ENCODE data around the gene AZGP1.
"Not testable (repeated sequence)": the region's sequence is repeated elsewhere in the genome, so short reads cannot be mapped to it uniquely, and the experiment has no call there.

AZGP1 gene

DNA sequence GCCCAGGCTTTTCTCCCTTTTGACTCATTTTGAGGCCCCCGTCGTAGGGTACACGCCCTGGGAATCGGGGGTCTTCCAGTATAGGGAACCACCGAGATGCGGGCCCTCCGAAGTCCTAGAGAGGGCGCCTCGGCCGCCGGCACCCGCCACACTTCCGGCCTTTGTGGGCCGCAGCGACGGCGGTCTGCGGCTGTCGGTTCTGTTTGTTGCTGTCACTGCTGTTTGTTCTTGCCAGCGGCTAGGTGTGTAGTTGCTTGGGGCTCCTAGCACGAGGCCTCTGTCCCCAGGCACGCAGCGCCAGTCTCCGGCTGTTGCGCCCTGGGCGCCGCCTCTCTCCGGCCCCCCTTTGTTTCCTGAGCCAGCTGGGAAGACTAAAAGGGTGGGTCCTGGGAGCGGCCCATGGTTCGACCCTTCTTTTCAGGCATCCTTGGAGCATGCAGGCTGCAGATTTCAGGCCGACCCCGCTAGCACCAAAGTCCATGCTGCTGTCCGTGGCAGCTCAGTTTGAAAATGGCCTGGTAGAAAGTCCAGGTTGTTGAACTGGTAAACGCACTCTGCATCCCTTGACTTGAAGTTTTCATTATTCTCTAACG, 21.8 kb upstream of the AZGP1 start:
- DNase-seq (ENCODE audit: insufficient read length, low spot score) (no peak), FAIRE-seq (no peak)

GRCh38 chr7:99996755-99997544, 21.1 kb upstream of the AZGP1 start:
- FAIRE-seq (no peak), DNase-seq (ENCODE audit: insufficient read length, low spot score) (no peak)

DNA sequence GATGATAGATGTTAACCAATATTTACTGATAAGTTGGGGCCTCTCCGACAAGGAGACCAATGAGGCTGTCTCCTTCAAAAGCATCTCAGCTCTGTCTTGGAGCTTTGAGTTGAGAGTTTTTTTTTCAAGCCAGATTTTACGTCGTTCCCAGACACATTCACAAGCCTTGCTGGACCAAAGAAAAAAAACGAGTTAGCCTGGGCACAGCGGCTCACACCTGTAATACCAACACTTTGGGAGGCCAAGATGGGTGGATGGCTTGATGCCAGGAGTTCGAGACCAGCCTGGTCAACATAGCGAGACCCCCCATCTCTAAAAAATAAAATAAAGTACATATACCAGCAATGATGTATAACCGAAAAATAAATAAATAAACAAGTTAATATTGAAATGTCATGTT, 19.0 kb upstream of the AZGP1 start:
- FAIRE-seq: no peak
- no peak for DNase-seq (ENCODE audit: insufficient read length, low spot score)

DNA sequence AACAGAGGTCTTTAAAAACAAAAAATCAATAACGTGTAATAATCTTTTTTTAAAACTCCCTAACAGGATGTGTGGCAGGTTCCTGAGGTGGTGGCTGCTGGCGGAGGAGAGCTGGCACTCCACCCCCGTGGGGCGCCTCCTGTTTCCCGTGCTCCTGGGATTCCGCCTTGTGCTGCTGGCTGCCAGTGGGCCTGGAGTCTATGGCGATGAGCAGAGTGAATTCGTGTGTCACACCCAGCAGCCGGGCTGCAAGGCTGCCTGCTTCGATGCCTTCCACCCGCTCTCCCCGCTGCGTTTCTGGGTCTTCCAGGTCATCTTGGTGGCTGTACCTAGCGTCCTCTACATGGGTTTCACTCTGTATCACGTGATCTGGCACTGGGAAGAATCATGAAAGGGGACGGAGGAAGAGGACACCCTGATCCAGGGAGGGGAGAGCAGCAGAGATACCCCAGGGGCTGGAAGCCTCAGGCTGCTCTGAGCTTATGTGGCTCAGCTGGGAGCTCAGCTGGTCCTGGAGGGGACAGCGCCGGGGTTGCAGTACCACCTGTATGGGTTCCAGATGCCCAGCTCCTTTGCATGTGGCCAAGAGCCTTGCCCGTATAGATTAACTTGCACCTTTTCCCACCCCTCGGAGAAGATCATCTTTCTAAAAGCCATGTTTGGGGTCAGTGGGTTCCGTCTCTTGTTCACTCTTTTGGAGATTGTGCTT, 16.7 kb upstream of the AZGP1 start:
- DNase-seq (ENCODE audit: insufficient read length, low spot score): no peak
- no peak for FAIRE-seq

- FAIRE-seq; DNase-seq (ENCODE audit: insufficient read length, low spot score): not testable (repeated sequence)
Measured at GRCh38 chr7:99991543-99991942, 15.7 kb upstream of the AZGP1 start.

GRCh38 chr7:99990460-99990852, 14.6 kb upstream of the AZGP1 start:
- DNase-seq (ENCODE audit: insufficient read length, low spot score): no peak
- no peak for FAIRE-seq

DNA sequence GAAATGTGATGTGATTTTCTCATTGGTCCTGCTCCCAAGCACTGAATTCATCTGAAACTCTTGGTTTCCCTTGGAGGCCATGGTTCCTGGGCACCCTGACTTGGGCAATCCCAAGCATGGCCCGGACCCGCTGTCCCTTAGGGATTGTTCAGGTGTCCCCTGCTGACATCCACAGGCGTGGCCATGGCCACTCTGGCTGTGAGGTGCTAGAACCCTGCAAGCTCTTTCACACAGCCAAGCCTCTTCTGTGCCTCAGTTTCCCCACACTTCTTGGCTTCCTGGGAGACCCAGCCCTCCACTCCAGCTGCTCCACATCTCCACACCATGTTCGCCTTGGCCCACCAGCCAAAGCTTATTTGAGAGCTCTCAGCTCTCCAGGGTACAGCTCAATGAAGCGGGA, 12.0 kb upstream of the AZGP1 start:
- FAIRE-seq (no peak), DNase-seq (ENCODE audit: insufficient read length, low spot score) (no peak)

GRCh38 chr7:99987306-99987705, 11.5 kb upstream of the AZGP1 start:
- not testable (repeated sequence) for DNase-seq (ENCODE audit: insufficient read length, low spot score); FAIRE-seq

GRCh38 chr7:99984593-99984992, 8.8 kb upstream of the AZGP1 start:
- FAIRE-seq (no peak), DNase-seq (ENCODE audit: insufficient read length, low spot score) (no peak)

DNA sequence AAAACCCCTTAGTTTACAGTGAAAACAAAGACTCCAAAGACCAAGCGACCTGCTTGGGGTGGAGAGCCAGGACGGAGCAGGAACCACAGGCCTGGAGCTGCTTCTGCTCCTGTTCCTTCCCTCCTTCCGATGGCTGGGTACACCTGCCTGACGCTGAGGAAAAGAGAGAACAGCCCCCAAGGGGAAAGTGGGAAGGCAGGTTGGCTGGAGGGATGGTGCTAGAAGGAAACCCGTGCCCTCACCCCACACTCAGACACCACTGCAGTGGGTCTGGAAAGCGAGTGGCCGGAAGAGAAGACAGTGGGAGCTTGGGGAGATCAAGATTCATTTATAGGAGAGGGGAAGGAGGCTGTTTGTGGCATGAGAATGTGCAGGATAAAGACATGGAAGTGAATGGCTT, 5.2 kb upstream of the AZGP1 start:
- DNase-seq (ENCODE audit: insufficient read length, low spot score); FAIRE-seq: not testable (repeated sequence)

DNA sequence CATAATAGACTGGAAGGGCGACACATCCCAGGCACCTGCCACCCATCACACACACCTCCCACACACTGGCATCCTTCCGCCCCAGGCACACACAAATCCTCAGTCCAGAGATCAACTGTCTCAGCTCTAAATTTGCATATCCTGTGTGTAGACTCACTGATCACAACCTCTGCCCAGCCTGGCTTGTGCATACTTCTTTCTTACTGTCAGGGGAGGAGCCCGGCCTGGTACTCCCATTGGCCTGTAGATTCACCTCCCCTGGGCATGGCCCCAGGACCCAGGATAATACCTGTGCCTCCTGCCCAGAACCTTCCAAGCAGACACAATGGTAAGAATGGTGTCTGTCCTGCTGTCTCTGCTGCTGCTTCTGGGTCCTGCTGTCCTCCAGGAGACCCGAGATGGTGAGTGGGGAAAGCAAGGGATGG, 4.6 kb upstream of the AZGP1 start:
- not testable (repeated sequence) for DNase-seq (ENCODE audit: insufficient read length, low spot score); FAIRE-seq

DNA sequence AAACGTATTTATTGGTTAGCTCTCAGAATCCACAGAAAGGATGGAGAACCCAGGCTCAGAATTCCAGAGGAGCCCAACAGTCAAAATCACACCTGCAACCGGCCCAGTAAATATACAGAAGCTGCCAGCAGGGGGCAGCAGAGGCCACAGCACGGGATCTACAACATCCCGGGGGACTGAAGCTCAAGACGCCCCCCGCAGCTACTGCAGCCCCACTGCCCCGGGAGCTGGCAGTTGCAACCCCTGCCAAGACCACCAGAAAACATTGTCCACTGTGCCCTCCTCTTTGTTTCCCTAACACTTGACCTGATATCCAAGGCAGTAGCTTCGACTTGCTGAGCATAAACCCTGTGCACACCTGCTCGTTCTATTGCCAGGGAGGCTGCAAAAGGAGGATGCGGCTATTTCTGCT, 4.0 kb upstream of the AZGP1 start:
- not testable (repeated sequence) for DNase-seq (ENCODE audit: insufficient read length, low spot score); FAIRE-seq

DNA sequence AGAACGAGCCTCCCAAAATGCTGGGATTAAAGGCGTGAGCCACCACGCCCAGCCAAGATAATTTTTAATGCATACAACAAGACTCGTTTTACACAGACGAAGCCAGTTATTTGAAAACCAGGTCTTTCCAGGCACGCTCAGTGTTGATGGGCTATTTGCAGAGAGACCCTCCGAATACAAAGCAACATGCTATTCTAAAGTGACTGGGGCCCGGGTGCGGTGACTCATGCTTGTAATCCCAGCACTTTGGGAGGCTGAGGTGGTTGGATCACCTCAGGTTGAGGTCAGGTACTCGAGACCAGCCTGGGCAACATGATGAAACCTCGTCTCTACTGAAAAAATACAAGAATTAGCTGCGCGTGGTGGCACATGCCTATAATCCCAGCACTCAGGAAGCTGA, 795 bp upstream of the AZGP1 start:
- DNase-seq (ENCODE audit: insufficient read length, low spot score): no peak

DNA sequence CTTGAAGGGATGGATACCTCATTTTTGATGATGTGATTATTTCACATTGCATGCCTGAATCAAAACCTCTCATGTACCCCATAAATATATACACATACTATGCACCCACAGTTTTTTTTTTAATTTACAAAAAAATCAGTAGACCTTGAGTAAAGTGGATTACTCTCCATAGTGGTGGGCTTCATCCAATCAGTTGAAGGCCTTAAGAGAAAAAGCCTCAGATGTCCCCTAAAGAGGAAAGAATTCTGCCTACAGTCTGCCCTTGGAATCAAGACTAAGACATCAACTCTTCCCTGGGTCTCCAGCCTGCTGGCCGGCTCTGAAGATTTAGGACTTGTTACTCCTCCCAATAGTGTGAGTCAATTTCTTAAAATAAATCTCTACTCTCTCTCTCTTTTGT, 1.1 kb downstream of the AZGP1 start:
- no peak for FAIRE-seq
- DNase-seq (ENCODE audit: insufficient read length, low spot score): no peak

More for the DNA sequence above, 795 bp upstream of the AZGP1 start:
- no peak for FAIRE-seq

- FAIRE-seq; DNase-seq (ENCODE audit: insufficient read length, low spot score): not testable (repeated sequence)
Measured at GRCh38 chr7:99973817-99974216, 2.0 kb downstream of the AZGP1 start.

- DNase-seq (ENCODE audit: insufficient read length, low spot score): no peak
- no peak for FAIRE-seq
Measured at GRCh38 chr7:99971242-99971641, 4.6 kb downstream of the AZGP1 start.

- FAIRE-seq; DNase-seq (ENCODE audit: insufficient read length, low spot score): not testable (repeated sequence)
Measured at GRCh38 chr7:99969813-99970212, 6.0 kb downstream of the AZGP1 start.

DNA sequence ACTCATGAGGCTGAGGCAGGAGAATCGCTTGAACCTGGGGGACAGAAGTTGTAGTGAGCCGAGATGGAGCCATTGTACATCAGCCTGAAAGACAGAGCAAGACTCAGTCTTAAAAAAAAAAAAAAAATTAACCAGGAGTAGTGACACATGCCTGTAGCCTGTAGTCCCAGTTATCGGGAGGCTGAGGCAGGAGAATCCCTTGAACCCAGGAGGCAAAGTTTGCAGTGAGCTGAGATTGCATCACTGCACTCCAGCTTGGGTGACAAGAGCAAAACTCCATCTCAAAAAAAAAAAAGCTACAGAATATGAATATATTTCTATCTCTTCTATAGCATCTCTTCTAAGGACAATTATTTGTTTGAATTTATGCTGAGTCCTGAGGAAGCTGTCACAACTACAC, 6.5 kb downstream of the AZGP1 start:
- DNase-seq (ENCODE audit: insufficient read length, low spot score) (no peak), FAIRE-seq (no peak)

DNA sequence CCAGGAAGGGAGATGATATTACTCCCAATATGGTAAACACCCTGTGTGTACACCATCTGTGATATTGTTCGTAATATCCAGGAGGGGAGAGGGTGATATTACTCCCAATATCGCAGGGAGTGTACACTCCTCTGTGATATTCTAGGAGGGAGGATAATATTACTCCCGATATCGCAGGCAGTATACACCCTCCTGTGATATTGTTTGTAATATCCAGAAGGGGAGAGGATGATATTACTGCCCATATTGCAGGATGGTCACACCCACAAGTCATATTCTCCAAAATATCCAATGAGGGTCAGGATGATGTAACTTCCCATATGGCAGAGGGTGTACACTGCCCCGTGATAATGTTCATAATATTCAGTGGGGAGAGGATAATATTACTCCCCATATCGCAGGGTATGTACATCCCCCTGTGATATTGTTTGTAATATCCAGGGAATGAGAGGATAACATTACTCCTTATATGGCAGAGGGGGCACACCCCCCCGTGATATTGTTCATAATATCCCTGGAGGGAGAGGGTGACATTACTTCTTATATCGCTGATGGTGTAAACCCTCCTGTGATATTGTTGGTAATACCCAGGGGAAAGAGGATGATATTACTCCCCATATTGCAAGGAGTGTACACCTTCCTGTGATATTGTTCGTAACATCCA, 17.1 kb downstream of the AZGP1 start:
- DNase-seq (ENCODE audit: insufficient read length, low spot score): no peak
- FAIRE-seq: no peak

DNA sequence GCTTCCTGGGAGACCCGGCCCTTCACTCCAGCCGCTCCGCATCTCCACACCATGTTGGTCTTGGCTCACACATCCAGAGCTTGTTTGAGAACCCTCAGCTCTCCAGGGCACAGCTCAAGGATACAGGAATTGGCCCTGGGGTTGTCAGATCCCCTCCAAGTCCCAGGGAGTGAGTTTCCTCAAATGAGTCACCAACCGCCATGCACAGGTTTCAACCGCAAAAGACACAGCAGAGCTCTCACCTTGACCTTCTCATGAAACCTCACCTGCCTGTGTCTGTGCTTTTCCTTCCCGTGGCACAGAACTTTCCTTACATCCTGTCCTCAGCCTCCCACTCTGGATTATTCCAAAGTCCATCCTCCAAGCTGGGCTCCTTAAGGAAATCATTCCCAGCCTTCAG, 20.6 kb downstream of the AZGP1 start:
- FAIRE-seq (no peak), DNase-seq (ENCODE audit: insufficient read length, low spot score) (no peak)

GRCh38 chr7:99954643-99955042, 21.2 kb downstream of the AZGP1 start:
- not testable (repeated sequence) for DNase-seq (ENCODE audit: insufficient read length, low spot score); FAIRE-seq
